ENCODE data around the gene NOL3.

GRCh38 chr16:67212766-67213165, 42.4 kb downstream of the NOL3 start:
- TF ChIP-seq POLR2A (IDR thresholded peaks at IDR 0.05) (no peak), CTCF (IDR thresholded peaks at IDR 0.05) (no peak)
